Mesothelial cell of epicardium (in vitro differentiated cells): ENCODE measurements around the gene CNIH2. TPM values are rescaled to one million over a fixed set of nuclear protein-coding genes. Genes with fewer than 3 reads are reported as not detected.
A peak's percentile ranks its signal among the peaks of the same experiment; 100 is the strongest.
"Not testable (repeated sequence)": the region's sequence is repeated elsewhere in the genome, so short reads cannot be mapped to it uniquely, and the experiment has no call there.

Source experiments
- DNase-seq, 2 experiments: peaks; one replicate each; pipeline ENCODE4 v3.0.0; 2021; ENCODE audit warnings: low spot score in 2 of 2; ENCODE audit not compliant: unreplicated experiment in 2 of 2
- H3K27ac Mint-ChIP-seq: 2 replicates; pipeline ENCODE4 v1.8.0; 2021; ENCODE audit warnings: mixed read lengths
- H3K27me3 Mint-ChIP-seq: 2 replicates; pipeline ENCODE4 v1.8.0; 2021; ENCODE audit warnings: low read depth, mixed read lengths
- H3K36me3 Mint-ChIP-seq: 2 replicates; pipeline ENCODE4 v1.8.0; 2021; ENCODE audit warnings: mixed read lengths
- H3K4me1 Mint-ChIP-seq: 2 replicates; pipeline ENCODE4 v1.8.0; 2021; ENCODE audit warnings: mixed read lengths
- H3K4me3 Mint-ChIP-seq: 2 replicates; pipeline ENCODE4 v1.8.0; 2021; ENCODE audit warnings: mild to moderate bottlenecking, moderate library complexity, mixed read lengths
- H3K9me3 Mint-ChIP-seq: 2 replicates; pipeline ENCODE4 v1.8.0; 2021; ENCODE audit warnings: mixed read lengths
- CTCF ChIP-seq: fragments of 200-600 bp; sonication (generic); IDR thresholded peaks from one replicate; pipeline ENCODE4 v1.5.0; 2021; ENCODE audit warnings: antibody characterized with exemption; ENCODE audit not compliant: unreplicated experiment
- total RNA-seq: library from RNA; stranded (reverse); gene quantifications from 3 replicates; pipeline ENCODE4 v1.2.1, GENCODE V29; 2021

The CNIH2 gene
- total RNA-seq, 1 donor from 2014 or later, result 10.2 TPM

GRCh38 chr11:66310324-66310723, 32.3 kb downstream of the CNIH2 start:
- peaks cover 18% of the 10 kb centered on the region for H3K4me1 Mint-ChIP-seq
- no peak for DNase-seq
- H3K27me3 Mint-ChIP-seq, result peaks cover 5% of the 10 kb centered on the region
- no peaks in the 10 kb centered on the region for H3K36me3 Mint-ChIP-seq
- H3K9me3 Mint-ChIP-seq, result no peaks in the 10 kb centered on the region
- H3K27ac Mint-ChIP-seq, result no peak overlapping the region
- no peak for TF ChIP-seq CTCF
- no peak overlapping the region for H3K4me3 Mint-ChIP-seq

- H3K36me3 Mint-ChIP-seq, H3K4me3 Mint-ChIP-seq, DNase-seq, H3K9me3 Mint-ChIP-seq, H3K27ac Mint-ChIP-seq, H3K27me3 Mint-ChIP-seq: not testable (repeated sequence)
- H3K4me1 Mint-ChIP-seq, result peaks cover 24% of the 10 kb centered on the region
Measured at GRCh38 chr11:66310803-66311440, 32.9 kb downstream of the CNIH2 start.

DNA sequence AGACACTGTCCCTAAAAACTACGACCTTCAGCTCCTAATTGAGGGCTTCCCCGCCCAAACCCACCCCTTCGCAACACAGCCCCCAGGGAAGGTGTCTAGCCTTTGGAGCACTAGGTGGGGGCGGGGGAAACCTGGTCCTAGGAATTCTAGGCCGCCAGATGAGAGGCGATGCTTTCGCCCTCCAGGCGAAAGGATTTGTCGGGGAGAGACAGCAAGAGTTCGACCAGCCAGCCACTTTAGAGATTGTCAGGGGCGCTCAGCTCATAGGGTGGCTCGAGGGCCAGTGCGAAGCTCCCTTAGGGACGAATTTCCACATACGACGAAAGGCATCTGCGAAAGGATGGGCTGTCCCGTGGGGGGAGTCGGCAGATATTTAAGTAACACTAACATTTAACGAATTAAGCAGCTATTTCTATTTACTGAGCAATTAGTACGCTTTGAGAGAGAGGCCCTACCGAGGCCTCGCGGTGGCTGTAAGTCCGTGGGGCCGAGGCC, 33.5 kb downstream of the CNIH2 start:
- peaks cover 28% of the 10 kb centered on the region for H3K4me1 Mint-ChIP-seq
- peak; percentile 73 for TF ChIP-seq CTCF
- no peaks in the 10 kb centered on the region for H3K9me3 Mint-ChIP-seq
- no peak for DNase-seq
- H3K27ac Mint-ChIP-seq, result peak overlapping the region; percentile 98
- peak overlapping the region; percentile 84 for H3K4me3 Mint-ChIP-seq
- no peaks in the 10 kb centered on the region for H3K36me3 Mint-ChIP-seq
- H3K27me3 Mint-ChIP-seq, result peaks cover 5% of the 10 kb centered on the region

- peak; percentile 82 to 93 for DNase-seq
- Mint-ChIP-seq H3K9me3 (no peaks in the 10 kb centered on the region), H3K4me1 (peaks cover 28% of the 10 kb centered on the region), H3K36me3 (no peaks in the 10 kb centered on the region), H3K4me3 (peak overlapping the region; percentile 84), H3K27ac (peak overlapping the region; percentile 98), H3K27me3 (peaks cover 5% of the 10 kb centered on the region)
- TF ChIP-seq CTCF, result peak; percentile 9
Measured at GRCh38 chr11:66311965-66312548, 34.1 kb downstream of the CNIH2 start.

- peaks cover 34% of the 10 kb centered on the region for H3K4me1 Mint-ChIP-seq
- no peaks in the 10 kb centered on the region for H3K9me3 Mint-ChIP-seq
- H3K27ac Mint-ChIP-seq, result peak overlapping the region; percentile 98
- peaks cover 3% of the 10 kb centered on the region for H3K27me3 Mint-ChIP-seq
- TF ChIP-seq CTCF, result no peak
- peak; percentile 99 to 100 for DNase-seq
- no peaks in the 10 kb centered on the region for H3K36me3 Mint-ChIP-seq
- H3K4me3 Mint-ChIP-seq, result peak overlapping the region; percentile 84
Measured at GRCh38 chr11:66312549-66313320, 34.8 kb downstream of the CNIH2 start.
